Vagina (tissue), 2 donors: Measurements from ENCODE around the gene YDJC.
"Not testable (repeated sequence)": the region's sequence is repeated elsewhere in the genome, so short reads cannot be mapped to it uniquely, and the experiment has no call there.

Experiments
- POLR2A ChIP-seq, 2 donors: fragments of 450-650 bp; IDR thresholded peaks; one replicate each; pipeline ENCODE4 v1.6.1; 2017; ENCODE audit warnings: antibody characterized with exemption in 2 of 2, mild to moderate bottlenecking in 2 of 2, moderate library complexity in 2 of 2
- TF ChIP-seq, protein P1 (sequence below), 3 experiments: fragments of 450-650 bp in 2 of 3; fragments of 200-600 bp in 1 of 3; sonication (generic) in 1 of 3; IDR thresholded peaks; one replicate each; pipeline ENCODE4 v1.5.1; 2017 to 2019; ENCODE audit warnings: antibody characterized with exemption in 3 of 3, mild to moderate bottlenecking in 2 of 3, moderate library complexity in 2 of 3

DNA sequence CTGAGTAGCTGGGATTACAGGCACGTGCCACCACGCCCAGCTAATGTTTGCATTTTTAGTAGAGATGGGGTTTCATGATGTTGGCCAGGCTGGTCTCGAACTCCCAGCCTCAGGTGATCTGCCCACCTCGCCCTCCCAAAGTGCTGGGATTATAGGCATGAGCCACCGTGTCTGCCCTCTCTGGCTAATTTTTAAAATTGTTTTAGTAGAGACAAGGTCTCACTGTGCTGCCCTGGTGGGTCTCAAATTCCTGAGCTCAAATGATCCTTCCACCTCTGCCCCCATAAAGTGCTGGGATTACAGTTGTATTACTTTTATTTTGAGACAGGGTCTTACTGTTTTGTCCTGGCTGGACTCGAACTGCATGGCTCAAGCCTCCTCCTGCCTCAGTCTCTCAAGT is 15.7 kb upstream of the YDJC start:
- TF ChIP-seq, protein P1, sequence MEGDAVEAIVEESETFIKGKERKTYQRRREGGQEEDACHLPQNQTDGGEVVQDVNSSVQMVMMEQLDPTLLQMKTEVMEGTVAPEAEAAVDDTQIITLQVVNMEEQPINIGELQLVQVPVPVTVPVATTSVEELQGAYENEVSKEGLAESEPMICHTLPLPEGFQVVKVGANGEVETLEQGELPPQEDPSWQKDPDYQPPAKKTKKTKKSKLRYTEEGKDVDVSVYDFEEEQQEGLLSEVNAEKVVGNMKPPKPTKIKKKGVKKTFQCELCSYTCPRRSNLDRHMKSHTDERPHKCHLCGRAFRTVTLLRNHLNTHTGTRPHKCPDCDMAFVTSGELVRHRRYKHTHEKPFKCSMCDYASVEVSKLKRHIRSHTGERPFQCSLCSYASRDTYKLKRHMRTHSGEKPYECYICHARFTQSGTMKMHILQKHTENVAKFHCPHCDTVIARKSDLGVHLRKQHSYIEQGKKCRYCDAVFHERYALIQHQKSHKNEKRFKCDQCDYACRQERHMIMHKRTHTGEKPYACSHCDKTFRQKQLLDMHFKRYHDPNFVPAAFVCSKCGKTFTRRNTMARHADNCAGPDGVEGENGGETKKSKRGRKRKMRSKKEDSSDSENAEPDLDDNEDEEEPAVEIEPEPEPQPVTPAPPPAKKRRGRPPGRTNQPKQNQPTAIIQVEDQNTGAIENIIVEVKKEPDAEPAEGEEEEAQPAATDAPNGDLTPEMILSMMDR (IDR thresholded peaks at IDR 0.05) = not testable (repeated sequence)
- not testable (repeated sequence) for TF ChIP-seq POLR2A (IDR thresholded peaks at IDR 0.05)
